COR-L47 (cell line): Measurements from ENCODE around the gene IL17C.
A peak's percentile ranks its signal among the peaks of the same experiment; 100 is the strongest.

Source experiments
- DNase-seq: peaks from one replicate; lab custom pipeline; 2025; lab: John Stamatoyannopoulos, UW

The IL17C gene

GRCh38 chr16:88685156-88686061, 47.0 kb downstream of the IL17C start:
- DNase-seq, result no peak

- DNase-seq, result peak; percentile 65
Measured at GRCh38 chr16:88686062-88686438, 47.7 kb downstream of the IL17C start.

- DNase-seq, result peak; percentile 82
Measured at GRCh38 chr16:88686439-88687253, 48.3 kb downstream of the IL17C start, which contains the start of gene SNAI3. Gene SNAI3, minus strand, starts transcription at chr16:88686507. Its CDS starts 101 bp downstream, at chr16:88686406.

GRCh38 chr16:88687254-88687576, 48.8 kb downstream of the IL17C start:
- no peak for DNase-seq

GRCh38 chr16:88687676-88688012, 49.3 kb downstream of the IL17C start:
- no peak for DNase-seq

- peak; percentile 79 for DNase-seq
Measured at GRCh38 chr16:88688013-88688778, 49.8 kb downstream of the IL17C start.
